DLD1 (cell line): ENCODE results near the gene SDCCAG8.

ENCODE experiments used
- in situ Hi-C: cut with HindIII; loops from 2 replicates; pipeline ENCODE4 v1.10.0; 2017; ENCODE audit warnings: low sequenced_read_pairs

SDCCAG8 gene

GRCh38 chr1:243280571-243281129 is 24.8 kb downstream of the SDCCAG8 start:
- in situ Hi-C loops = no loop called here

- in situ Hi-C loops = no loop called here
Observed at GRCh38 chr1:243281672-243282071, 25.8 kb downstream of the SDCCAG8 start.

- in situ Hi-C loops = no loop called here
Observed at GRCh38 chr1:243286409-243287122, 30.7 kb downstream of the SDCCAG8 start.

GRCh38 chr1:243287123-243287460 is 31.3 kb downstream of the SDCCAG8 start:
- in situ Hi-C loops = no loop called here

GRCh38 chr1:243287652-243288051 is 31.8 kb downstream of the SDCCAG8 start:
- in situ Hi-C loops = no loop called here

GRCh38 chr1:243288062-243288461 is 32.2 kb downstream of the SDCCAG8 start:
- in situ Hi-C loops = no loop called here

- in situ Hi-C loops = no loop called here
Observed at GRCh38 chr1:243291292-243291691, 35.5 kb downstream of the SDCCAG8 start.

- in situ Hi-C loops = no loop called here
Observed at GRCh38 chr1:243292117-243292516, 36.3 kb downstream of the SDCCAG8 start.

GRCh38 chr1:243293941-243294722 is 38.3 kb downstream of the SDCCAG8 start:
- in situ Hi-C loops = no loop called here

- in situ Hi-C loops = no loop called here
Observed at GRCh38 chr1:243294723-243295121, 38.9 kb downstream of the SDCCAG8 start.

GRCh38 chr1:243299069-243299468 is 43.2 kb downstream of the SDCCAG8 start:
- in situ Hi-C loops = no loop called here

- in situ Hi-C loops = no loop called here
Observed at GRCh38 chr1:243301059-243301458, 45.2 kb downstream of the SDCCAG8 start.

GRCh38 chr1:243311809-243312208 is 56.0 kb downstream of the SDCCAG8 start:
- in situ Hi-C loops = no loop called here

GRCh38 chr1:243312952-243313634 is 57.3 kb downstream of the SDCCAG8 start:
- in situ Hi-C loops = no loop called here

GRCh38 chr1:243313635-243314536 is 58.0 kb downstream of the SDCCAG8 start:
- in situ Hi-C loops = no loop called here

GRCh38 chr1:243315455-243315854 is 59.6 kb downstream of the SDCCAG8 start:
- in situ Hi-C loops = no loop called here

- in situ Hi-C loops = no loop called here
Observed at GRCh38 chr1:243315893-243316292, 60.1 kb downstream of the SDCCAG8 start.

- in situ Hi-C loops = no loop called here
Observed at GRCh38 chr1:243316366-243316989, 60.6 kb downstream of the SDCCAG8 start.

- in situ Hi-C loops = no loop called here
Observed at GRCh38 chr1:243320224-243320623, 64.4 kb downstream of the SDCCAG8 start.

- in situ Hi-C loops = no loop called here
Observed at GRCh38 chr1:243322326-243322725, 66.5 kb downstream of the SDCCAG8 start.
